ENCODE measurements around the gene MAU2. TPM values are rescaled to one million over a fixed set of nuclear protein-coding genes. Genes with fewer than 3 reads are reported as not detected.

MAU2 gene
- total and polyA plus RNA-seq, 2 of the 13 experiments (the other 11 are each of a cell fraction or from before 2014, with no cell fraction given): 16.8 to 33.8 TPM

- TF ChIP-seq ZNF407 (CRISPR knock-in tag; IDR thresholded peaks at IDR 0.05; ENCODE audit: not compliant biosample characterization) (no peak), ERF (CRISPR knock-in tag; IDR thresholded peaks at IDR 0.05) (0 out of 2 replicates have a peak, but pooled peaks have one; percentile 53), ZNF75D (CRISPR knock-in tag; IDR thresholded peaks at IDR 0.05; ENCODE audit: borderline replicate concordance) (no peak), MBD4 (IDR thresholded peaks at IDR 0.05; ENCODE audit: borderline replicate concordance, low read length) (no peak), NFIC (IDR thresholded peaks at IDR 0.05; ENCODE audit: low read length) (no peak), CENPBD1 (CRISPR knock-in tag; IDR thresholded peaks at IDR 0.05; ENCODE audit: borderline replicate concordance, low read depth) (no peak; the same call in 1 of the 2 replicates), ZNF18 (CRISPR knock-in tag; IDR thresholded peaks at IDR 0.05; ENCODE audit: insufficient replicate concordance) (peak; percentile 61), HNF4A (CRISPR knock-in tag; IDR thresholded peaks at IDR 0.05) (peak; percentile 76), SMAD3 (CRISPR knock-in tag; IDR thresholded peaks at IDR 0.05) (peak; percentile 30; the same call in 1 of the 2 replicates), MLXIP (CRISPR knock-in tag; IDR thresholded peaks at IDR 0.05; ENCODE audit: borderline replicate concordance) (no peak), KLF11 (CRISPR knock-in tag; IDR thresholded peaks at IDR 0.05) (no peak)
Observed at GRCh38 chr19:19372656-19373416, 52.2 kb downstream of the MAU2 start (continued).

Data from HepG2 (cell line).